DND-41 (cell line): ENCODE results near the gene TENT4B.

Experiments used
- ATAC-seq: fragments of 200-7000 bp; cut with Tn5 transposase; 3 replicates; pipeline ENCODE4 v1.9.1; 2021; ENCODE audit warnings: low read depth; ENCODE audit not compliant: insufficient read depth
- DNase-seq: peaks from one replicate; pipeline ENCODE4 v3.0.0-alpha.2; 2020
- H2AFZ ChIP-seq: 2 replicates; pipeline ENCODE4 v1.6.0; 2012; ENCODE audit warnings: low read depth, low read length
- H3K27ac ChIP-seq: 2 replicates; pipeline ENCODE4 v1.5.1; 2012; ENCODE audit warnings: low read length, inconsistent platforms
- H3K27me3 ChIP-seq: fragments of 200-600 bp; sonication (generic); 2 replicates; pipeline ENCODE4 v1.6.0; 2012; ENCODE audit warnings: low read length, mild to moderate bottlenecking, inconsistent platforms; ENCODE audit not compliant: insufficient read depth, poor library complexity
- H3K36me3 ChIP-seq: 2 replicates; pipeline ENCODE4 v1.5.1; 2012; ENCODE audit warnings: low read length, inconsistent platforms; ENCODE audit not compliant: insufficient read depth
- H3K4me1 ChIP-seq: 2 replicates; pipeline ENCODE4 v1.5.1; 2012; ENCODE audit warnings: mild to moderate bottlenecking, low read length; ENCODE audit not compliant: insufficient read depth
- H3K4me2 ChIP-seq: 2 replicates; pipeline ENCODE4 v1.6.0; 2012; ENCODE audit warnings: mild to moderate bottlenecking, moderate library complexity, low read length, inconsistent platforms; ENCODE audit not compliant: insufficient read depth
- H3K4me3 ChIP-seq, 2 experiments: fragments of 200-600 bp in 1 of 2; shearing (Covaris generic) in 1 of 2; 2 replicates each; pipeline ENCODE4 v1.5.1; 2012 to 2016; ENCODE audit warnings: inconsistent platforms in 2 of 2, low read length in 2 of 2, mild to moderate bottlenecking in 2 of 2, low read depth in 1 of 2, moderate library complexity in 1 of 2
- H3K79me2 ChIP-seq: 2 replicates; pipeline ENCODE4 v1.6.0; 2012; ENCODE audit warnings: low read length, inconsistent platforms; ENCODE audit not compliant: insufficient read depth
- H3K9ac ChIP-seq: 2 replicates; pipeline ENCODE4 v1.6.0; 2012; ENCODE audit warnings: low read depth, mild to moderate bottlenecking, inconsistent platforms, low read length, moderate library complexity
- H3K9me3 ChIP-seq: 2 replicates; pipeline ENCODE4 v1.5.1; 2012; ENCODE audit warnings: low read length, moderate library complexity, mild to moderate bottlenecking, inconsistent platforms; ENCODE audit not compliant: insufficient read depth, severe bottlenecking
- H4K20me1 ChIP-seq: 2 replicates; pipeline ENCODE4 v1.6.0; 2012; ENCODE audit warnings: low read length; ENCODE audit not compliant: insufficient read depth
- EZH2 ChIP-seq: IDR thresholded peaks from 3 replicates; pipeline ENCODE4 v1.6.1; 2012; ENCODE audit warnings: borderline replicate concordance, low read depth, mild to moderate bottlenecking, moderate library complexity, low read length, inconsistent platforms; ENCODE audit not compliant: severe bottlenecking
- TF ChIP-seq, protein P1 (sequence below): IDR thresholded peaks from 2 replicates; pipeline ENCODE4 v1.5.1; 2012; ENCODE audit warnings: borderline replicate concordance, low read length, moderate library complexity, mild to moderate bottlenecking; ENCODE audit not compliant: poor library complexity, severe bottlenecking; ENCODE audit errors: extremely low read depth

Gene TENT4B

DNA sequence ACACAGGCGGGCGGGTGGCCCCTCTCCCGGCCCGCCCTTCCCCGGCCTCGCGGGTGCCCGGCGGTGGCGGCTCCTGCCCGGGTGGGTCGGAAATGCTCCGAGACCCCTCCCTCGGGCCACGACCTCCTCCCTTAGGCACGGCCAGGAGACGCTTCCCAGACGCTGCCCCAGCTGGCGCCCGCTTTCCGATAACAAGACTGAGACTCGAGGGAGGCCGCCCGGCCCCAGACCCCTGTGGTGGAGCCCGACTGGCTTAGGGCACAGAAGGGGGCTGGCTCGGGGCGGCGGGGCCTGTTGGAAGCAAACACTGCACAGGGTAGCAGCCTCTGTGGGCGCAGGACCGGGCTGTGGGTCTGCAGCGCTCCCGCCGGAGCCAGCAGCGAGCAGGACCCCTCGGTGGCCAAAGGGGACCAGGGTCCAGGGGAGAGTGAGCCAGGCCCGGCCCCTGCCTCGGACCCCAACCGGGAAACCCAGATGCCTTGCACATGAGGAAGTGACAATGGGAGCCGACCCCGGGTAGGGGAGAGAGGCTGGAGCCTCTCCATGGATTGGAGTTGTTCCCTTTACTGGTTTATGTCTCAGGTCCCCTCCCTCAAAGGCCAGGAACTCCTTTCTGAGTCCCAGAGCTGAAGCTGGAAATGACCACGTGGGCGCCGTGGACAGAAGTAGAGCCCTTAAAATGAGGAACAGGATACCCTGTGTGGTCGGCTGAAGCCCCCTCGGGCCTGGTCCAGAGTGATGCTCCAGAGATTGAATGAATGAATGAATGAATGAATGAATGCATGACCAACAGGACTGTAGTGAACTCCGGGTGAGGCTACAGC, 93.4 kb downstream of the TENT4B start:
- H4K20me1 ChIP-seq: no peaks in the 10 kb centered on the region
- H3K36me3 ChIP-seq: no peaks in the 10 kb centered on the region
- H3K4me3 ChIP-seq: no peak overlapping the region
- H3K9me3 ChIP-seq: no peaks in the 10 kb centered on the region
- ATAC-seq (no peak), DNase-seq (no peak)
- TF ChIP-seq, protein P1, sequence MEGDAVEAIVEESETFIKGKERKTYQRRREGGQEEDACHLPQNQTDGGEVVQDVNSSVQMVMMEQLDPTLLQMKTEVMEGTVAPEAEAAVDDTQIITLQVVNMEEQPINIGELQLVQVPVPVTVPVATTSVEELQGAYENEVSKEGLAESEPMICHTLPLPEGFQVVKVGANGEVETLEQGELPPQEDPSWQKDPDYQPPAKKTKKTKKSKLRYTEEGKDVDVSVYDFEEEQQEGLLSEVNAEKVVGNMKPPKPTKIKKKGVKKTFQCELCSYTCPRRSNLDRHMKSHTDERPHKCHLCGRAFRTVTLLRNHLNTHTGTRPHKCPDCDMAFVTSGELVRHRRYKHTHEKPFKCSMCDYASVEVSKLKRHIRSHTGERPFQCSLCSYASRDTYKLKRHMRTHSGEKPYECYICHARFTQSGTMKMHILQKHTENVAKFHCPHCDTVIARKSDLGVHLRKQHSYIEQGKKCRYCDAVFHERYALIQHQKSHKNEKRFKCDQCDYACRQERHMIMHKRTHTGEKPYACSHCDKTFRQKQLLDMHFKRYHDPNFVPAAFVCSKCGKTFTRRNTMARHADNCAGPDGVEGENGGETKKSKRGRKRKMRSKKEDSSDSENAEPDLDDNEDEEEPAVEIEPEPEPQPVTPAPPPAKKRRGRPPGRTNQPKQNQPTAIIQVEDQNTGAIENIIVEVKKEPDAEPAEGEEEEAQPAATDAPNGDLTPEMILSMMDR: no peak
- peak; percentile 51 for TF ChIP-seq EZH2
- no peak overlapping the region for H3K9ac ChIP-seq
- H3K27me3 ChIP-seq: peaks cover 20% of the 10 kb centered on the region
- peaks cover 10% of the 10 kb centered on the region for H3K4me1 ChIP-seq
- no peak overlapping the region for H3K4me2 ChIP-seq
- H3K79me2 ChIP-seq: no peaks in the 10 kb centered on the region
- no peak overlapping the region for H3K27ac ChIP-seq
- H2AFZ ChIP-seq: no peak overlapping the region

DNA sequence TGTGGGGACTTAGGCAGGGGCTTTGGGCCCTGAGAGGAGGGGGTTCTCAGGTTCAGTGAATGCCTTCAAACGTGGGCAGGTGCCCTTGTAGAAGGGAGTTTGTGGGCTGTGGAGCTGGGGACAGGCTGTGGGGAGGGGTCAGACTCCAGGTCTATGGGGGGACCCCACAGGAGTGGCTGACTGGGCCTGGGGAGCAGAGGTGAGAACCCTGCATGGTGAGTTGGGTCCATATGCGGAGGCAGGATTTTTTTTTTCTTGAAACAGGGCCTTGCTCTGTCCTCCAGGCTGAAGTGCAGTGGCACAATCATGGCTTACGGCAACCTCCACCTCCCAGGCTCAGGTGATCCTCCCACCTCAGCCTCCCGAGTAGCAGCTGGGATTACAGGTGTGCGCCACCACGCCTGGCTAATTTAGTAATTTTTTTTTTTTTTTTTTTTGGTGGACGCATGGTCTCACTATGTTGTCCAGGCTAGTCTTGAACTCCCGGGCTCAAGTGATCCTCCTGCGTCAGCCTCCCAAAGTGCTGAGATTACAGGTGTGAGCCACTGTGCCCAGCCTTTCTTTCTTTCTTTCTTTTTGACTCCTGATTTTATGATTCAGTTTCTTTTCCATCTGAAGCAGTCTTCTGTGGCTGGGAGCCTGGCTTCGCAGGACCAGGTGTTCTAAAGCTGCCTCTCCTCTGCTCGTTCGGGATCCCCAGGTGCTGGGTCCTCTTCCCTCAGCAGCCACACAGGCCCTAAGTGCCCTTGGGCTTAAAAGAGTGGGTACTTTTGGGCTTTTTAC, 94.2 kb downstream of the TENT4B start:
- TF ChIP-seq, protein P1: no peak
- TF ChIP-seq EZH2: no peak

DNA sequence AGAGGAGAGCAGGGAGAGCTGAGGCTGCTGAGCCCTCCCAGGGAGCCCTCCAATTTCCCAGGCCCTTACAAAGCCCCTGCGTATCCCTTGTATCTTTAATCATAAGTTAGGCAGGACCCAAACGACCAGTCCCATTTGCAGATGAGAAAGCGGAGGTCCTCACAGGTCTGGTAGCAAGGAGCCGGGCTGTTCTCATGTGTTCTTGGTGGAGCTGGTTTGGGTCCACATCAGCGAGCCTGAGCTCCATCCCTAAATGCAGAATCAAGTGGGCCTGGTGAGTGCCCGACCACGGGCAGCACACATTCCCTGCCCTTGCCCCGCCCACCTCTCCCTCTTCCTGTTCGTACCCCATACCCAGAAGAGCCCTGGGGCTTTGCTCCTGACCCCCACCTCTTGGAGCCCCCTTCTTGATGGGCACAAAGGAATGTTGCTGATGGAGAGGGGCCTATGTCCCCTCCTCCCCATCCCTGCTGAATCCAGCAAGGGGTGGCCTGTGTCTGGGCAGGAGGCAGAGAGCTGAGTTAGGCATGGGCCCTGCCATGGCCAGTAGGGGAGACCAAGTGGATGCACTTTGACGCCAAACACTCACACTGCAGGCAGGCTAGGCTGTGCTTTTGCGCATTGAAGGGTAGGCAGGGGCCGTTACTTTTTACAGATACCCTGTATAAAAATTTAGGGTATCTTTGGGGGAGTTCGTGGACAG, 95.0 kb downstream of the TENT4B start:
- Histone ChIP-seq H3K79me2 (no peaks in the 10 kb centered on the region), H3K4me3 (no peak overlapping the region), H3K4me1 (peaks cover 10% of the 10 kb centered on the region), H3K27ac (no peak overlapping the region), H3K4me2 (no peak overlapping the region), H2AFZ (no peak overlapping the region), H3K27me3 (peaks cover 20% of the 10 kb centered on the region), H3K9me3 (no peaks in the 10 kb centered on the region), H4K20me1 (peaks cover 3% of the 10 kb centered on the region; the same call in 1 of the 2 replicates), H3K36me3 (no peaks in the 10 kb centered on the region), H3K9ac (no peak overlapping the region)
- no peak for DNase-seq
- ATAC-seq: no peak
- TF ChIP-seq EZH2: no peak
- TF ChIP-seq, protein P1: no peak

More for the DNA sequence above, 94.2 kb downstream of the TENT4B start:
- no peak overlapping the region for H2AFZ ChIP-seq
- no peak for ATAC-seq
- H3K27me3 ChIP-seq: peaks cover 20% of the 10 kb centered on the region
- H3K9me3 ChIP-seq: no peaks in the 10 kb centered on the region
- no peaks in the 10 kb centered on the region for H3K79me2 ChIP-seq
- no peak for DNase-seq
- H3K4me1 ChIP-seq: peaks cover 10% of the 10 kb centered on the region
- H3K36me3 ChIP-seq: no peaks in the 10 kb centered on the region
- H3K27ac ChIP-seq: no peak overlapping the region
- no peak overlapping the region for H3K9ac ChIP-seq
- no peak overlapping the region for H3K4me3 ChIP-seq
- H4K20me1 ChIP-seq: peaks cover 2% of the 10 kb centered on the region; the same call in 1 of the 2 replicates
- no peak overlapping the region for H3K4me2 ChIP-seq
